Measurements from ENCODE around the gene MRPL58.
"Not testable (repeated sequence)": the region's sequence is repeated elsewhere in the genome, so short reads cannot be mapped to it uniquely, and the experiment has no call there.

Gene MRPL58

GRCh38 chr17:75036643-75037268, 24.3 kb downstream of the MRPL58 start:
- peaks cover 33 to 48% of the 10 kb centered on the region in 2 donors for H3K36me3 Mint-ChIP-seq

DNA sequence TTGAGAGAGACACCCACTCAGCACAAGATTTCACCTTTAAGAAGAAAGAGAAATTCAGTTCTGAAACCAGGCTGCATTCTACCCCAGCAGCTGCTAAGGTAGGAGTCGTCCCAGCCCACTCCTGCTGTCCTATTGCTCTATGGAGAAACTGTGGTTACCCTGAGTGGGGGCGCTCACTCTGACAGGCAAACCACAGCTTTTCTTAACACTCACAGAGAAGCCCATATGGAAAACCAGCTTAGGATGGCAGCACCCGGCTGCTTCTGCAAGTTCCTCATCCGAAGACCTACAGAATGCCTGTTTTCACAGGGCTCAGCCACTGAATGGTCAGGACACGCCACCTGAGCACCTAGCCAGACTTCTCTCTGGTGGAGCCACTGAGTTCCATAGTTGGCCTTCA, 26.8 kb downstream of the MRPL58 start:
- Mint-ChIP-seq H3K36me3 (peaks cover 38 to 46% of the 10 kb centered on the region in 2 donors), H3K4me1 (peaks cover 17 to 20% of the 10 kb centered on the region in 2 donors), H3K27ac (no peak overlapping the region), H3K27me3 (peaks cover 9 to 10% of the 10 kb centered on the region in 2 donors), H3K9me3 (peaks cover 1 to 3% of the 10 kb centered on the region in 2 donors), H3K4me3 (no peak overlapping the region)
- DNase-seq: no peak
- ATAC-seq (replicated peaks): no peak

More at GRCh38 chr17:75036643-75037268, 24.3 kb downstream of the MRPL58 start:
- no peak for DNase-seq
- Mint-ChIP-seq H3K4me1 (peaks cover 36 to 41% of the 10 kb centered on the region in 2 donors), H3K27me3 (peaks cover 15% of the 10 kb centered on the region in 2 donors), H3K27ac (no peak overlapping the region), H3K9me3 (peaks cover 1 to 3% of the 10 kb centered on the region in 2 donors), H3K4me3 (peak overlapping the region in 1 of 2 donors; percentile 16)
- ATAC-seq (replicated peaks): no peak

DNA sequence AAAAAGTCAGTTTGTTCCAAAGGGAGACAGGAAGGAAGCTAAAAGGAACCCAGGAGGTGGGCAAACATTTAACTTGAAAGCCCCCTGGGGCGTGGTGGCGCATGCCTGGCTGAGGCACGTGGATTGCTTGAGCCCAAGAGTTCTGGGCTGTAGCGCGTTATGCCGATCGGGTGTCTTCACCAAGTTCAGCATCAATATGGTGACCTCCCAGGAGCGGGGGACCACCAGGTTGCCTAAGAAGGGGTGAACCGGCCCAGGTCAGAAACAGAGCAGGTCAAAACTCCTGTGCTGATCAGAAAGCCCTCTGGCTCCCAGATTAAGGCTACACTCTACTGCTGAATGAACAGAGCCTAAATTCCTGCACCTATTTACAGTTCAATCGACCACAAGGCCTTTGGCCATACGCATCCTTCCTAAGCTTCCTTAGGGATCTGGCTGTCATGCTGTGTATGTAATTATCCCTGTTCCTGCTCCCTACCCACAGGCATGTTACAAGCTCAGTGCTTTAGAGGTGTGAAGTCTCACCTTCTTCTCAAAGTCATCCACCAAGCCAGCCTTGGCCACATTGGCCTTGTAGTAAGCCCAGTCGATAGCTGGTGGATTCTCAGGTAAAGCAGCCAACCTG, 29.3 kb downstream of the MRPL58 start:
- no peaks in the 10 kb centered on the region for H3K27me3 Mint-ChIP-seq
- peaks cover 31 to 34% of the 10 kb centered on the region in 2 donors for H3K36me3 Mint-ChIP-seq
- DNase-seq: no peak
- no peak overlapping the region for H3K4me3 Mint-ChIP-seq
- no peaks in the 10 kb centered on the region for H3K9me3 Mint-ChIP-seq
- H3K4me1 Mint-ChIP-seq: peaks cover 4 to 16% of the 10 kb centered on the region in 2 donors
- ATAC-seq (replicated peaks): no peak
- H3K27ac Mint-ChIP-seq: no peak overlapping the region

- not testable (repeated sequence) for H3K27me3 Mint-ChIP-seq; H3K9me3 Mint-ChIP-seq; DNase-seq; H3K4me3 Mint-ChIP-seq; ATAC-seq (replicated peaks); H3K27ac Mint-ChIP-seq
- peaks cover 11 to 27% of the 10 kb centered on the region in 2 donors for H3K4me1 Mint-ChIP-seq
- peaks cover 22 to 25% of the 10 kb centered on the region in 2 donors for H3K36me3 Mint-ChIP-seq
These were observed 31.3 kb downstream of the MRPL58 start for GRCh38 chr17:75043789-75044188.

DNA sequence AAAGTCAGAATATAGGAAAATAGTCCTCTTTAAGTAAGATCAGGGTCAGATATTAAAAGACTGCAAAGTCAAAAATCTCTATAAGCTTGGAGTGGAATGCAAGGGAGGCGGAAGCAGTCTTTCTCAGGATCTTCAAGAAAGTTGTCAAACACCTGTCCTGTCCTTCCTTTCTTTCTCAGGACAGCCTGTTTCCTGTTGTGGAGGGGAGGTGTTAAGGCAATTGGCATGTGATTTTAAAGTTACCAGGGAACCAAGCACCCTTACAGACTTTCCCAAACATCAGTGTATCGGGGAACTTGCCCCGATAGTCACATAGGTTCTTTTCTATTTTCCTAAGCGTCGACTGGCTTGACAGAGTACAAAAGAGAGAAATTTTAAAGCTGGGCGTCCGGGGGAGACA, 32.2 kb downstream of the MRPL58 start:
- no peaks in the 10 kb centered on the region for H3K27me3 Mint-ChIP-seq
- peaks cover 19 to 21% of the 10 kb centered on the region in 2 donors for H3K36me3 Mint-ChIP-seq
- H3K9me3 Mint-ChIP-seq: no peaks in the 10 kb centered on the region
- ATAC-seq (replicated peaks) (no peak), DNase-seq (no peak)
- peaks cover 12 to 31% of the 10 kb centered on the region in 2 donors for H3K4me1 Mint-ChIP-seq
- H3K4me3 Mint-ChIP-seq: peak overlapping the region in 1 of 2 donors; percentile 58
- H3K27ac Mint-ChIP-seq: no peak overlapping the region

DNA sequence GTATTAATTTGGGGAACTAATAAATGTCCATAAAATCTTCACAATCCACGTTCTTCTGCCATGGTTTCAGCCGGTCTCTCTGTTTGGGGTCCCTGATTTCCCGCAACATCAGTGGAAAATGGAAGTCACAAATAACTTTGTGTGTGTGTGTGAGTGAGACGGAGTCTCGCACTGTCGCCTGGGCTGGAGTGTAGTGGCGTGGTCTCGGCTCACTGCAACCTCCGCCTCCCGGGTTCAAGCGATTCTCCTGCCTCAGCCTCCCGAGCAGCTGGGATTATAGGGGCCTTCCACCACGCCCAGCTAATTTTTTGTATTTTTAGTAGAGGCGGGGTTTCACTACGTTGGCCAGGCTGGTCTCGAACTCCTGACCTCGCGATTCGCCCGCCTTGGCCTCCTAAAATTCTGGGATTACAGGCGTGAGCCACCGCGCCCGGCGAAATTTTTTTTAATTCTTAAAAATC, 33.5 kb downstream of the MRPL58 start:
- Mint-ChIP-seq H3K4me1 (peaks cover 15 to 31% of the 10 kb centered on the region in 2 donors), H3K4me3 (peak overlapping the region; percentile 97 to 98), H3K27ac (peak overlapping the region; percentile 97), H3K36me3 (peaks cover 10 to 13% of the 10 kb centered on the region in 2 donors)
- not testable (repeated sequence) for DNase-seq; ATAC-seq (replicated peaks); H3K27me3 Mint-ChIP-seq; H3K9me3 Mint-ChIP-seq

DNA sequence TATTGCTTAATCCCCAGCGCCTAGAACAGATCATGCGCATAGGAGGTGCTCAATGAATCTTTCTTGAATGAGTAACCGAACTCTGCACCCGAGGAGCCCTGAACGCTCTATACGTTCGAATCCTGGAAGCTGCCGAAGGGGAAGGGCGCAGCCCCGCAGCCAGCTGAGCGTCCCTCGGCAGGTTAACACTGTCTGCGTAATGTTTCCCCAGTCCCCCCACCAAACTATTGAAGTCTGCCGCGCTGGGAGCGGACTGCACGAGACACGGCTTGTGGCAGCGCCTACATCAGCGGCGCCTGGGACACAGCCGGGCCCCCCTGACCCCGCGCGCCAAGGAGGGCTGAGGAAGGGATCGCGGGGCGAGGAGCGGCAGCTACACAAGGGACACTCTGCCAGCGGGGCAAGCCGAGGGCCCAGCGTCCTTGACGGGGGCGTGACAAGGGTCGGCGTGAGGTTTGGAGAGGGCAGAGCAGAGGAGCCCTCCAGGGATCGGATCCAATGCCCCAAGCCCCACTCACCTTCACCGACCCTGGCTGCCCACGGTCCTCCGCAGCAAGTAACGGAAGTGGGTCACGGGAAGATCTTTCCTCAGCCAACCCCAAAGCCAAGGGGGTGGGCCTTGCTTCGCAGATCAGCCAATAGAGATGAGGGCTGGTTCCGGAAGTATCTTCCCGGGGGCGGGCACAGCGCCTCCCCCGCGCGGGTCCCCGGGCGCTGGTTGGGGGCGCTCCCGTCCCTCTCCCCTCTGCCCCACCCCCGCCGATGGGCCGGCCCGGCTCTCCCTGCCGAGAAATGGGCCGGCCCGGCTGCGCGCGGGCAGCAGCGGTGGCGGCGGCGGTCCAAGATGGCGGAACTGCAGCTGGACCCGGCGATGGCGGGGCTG, 34.2 kb downstream of the MRPL58 start, which contains the start of the genes ATP5PD and KCTD2:
Gene ATP5PD (minus strand): TSS at position 563 of the 883 bp plus-strand sequence. CDS start 4,319 bp downstream, outside the sequence.
Gene KCTD2 (plus strand): TSS at position 819 of the 883 bp plus-strand sequence. CDS start 26 bp downstream, at position 845.
- Mint-ChIP-seq H3K4me1 (peaks cover 15 to 31% of the 10 kb centered on the region in 2 donors), H3K27me3 (no peaks in the 10 kb centered on the region), H3K9me3 (no peaks in the 10 kb centered on the region), H3K27ac (peak within 1 kb of the TSS; percentile 97), H3K4me3 (peak within 1 kb of the TSS; percentile 97 to 98), H3K36me3 (peaks cover 9% of the 10 kb centered on the region in 2 donors)
- ATAC-seq (replicated peaks) (peak; percentile 93 to 97), DNase-seq (peak; percentile 95)

DNA sequence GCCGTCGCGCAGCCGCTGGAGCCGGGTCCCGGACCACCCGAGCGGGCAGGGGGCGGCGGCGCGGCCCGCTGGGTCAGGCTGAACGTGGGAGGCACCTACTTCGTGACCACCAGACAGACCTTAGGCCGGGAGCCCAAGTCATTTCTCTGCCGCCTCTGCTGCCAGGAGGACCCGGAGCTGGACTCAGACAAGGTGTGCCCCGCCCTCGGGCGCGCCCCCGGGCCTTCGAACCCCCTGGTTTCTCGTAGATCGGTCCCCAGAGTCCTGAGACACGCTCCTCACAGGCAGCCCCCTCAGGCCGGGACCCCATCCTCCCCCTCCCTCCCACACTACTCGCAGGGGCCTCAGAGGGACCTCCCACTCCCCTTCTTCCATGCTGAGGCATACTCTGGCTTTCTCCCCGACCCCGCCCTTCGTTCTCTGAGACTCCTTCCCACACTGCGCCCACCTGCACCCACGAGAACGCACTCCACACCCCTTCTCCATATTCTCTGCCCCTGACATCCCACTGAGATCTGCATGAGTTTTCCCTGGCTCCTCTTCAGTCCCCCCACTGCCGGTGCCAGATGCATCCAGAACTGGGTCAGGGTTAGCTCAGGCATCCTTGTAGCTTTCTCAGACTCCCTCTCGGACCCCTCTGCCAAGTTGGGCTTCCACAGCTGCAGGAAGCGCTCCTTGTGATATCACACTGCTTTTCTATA, 35.1 kb downstream of the MRPL58 start:
- Mint-ChIP-seq H3K4me1 (peaks cover 15 to 31% of the 10 kb centered on the region in 2 donors), H3K4me3 (peak overlapping the region; percentile 90 to 97), H3K36me3 (peaks cover 12 to 14% of the 10 kb centered on the region in 2 donors), H3K9me3 (no peaks in the 10 kb centered on the region), H3K27me3 (no peaks in the 10 kb centered on the region), H3K27ac (peak overlapping the region; percentile 95)
- ATAC-seq (replicated peaks) (peak; percentile 7 to 8), DNase-seq (peak; percentile 9)

DNA sequence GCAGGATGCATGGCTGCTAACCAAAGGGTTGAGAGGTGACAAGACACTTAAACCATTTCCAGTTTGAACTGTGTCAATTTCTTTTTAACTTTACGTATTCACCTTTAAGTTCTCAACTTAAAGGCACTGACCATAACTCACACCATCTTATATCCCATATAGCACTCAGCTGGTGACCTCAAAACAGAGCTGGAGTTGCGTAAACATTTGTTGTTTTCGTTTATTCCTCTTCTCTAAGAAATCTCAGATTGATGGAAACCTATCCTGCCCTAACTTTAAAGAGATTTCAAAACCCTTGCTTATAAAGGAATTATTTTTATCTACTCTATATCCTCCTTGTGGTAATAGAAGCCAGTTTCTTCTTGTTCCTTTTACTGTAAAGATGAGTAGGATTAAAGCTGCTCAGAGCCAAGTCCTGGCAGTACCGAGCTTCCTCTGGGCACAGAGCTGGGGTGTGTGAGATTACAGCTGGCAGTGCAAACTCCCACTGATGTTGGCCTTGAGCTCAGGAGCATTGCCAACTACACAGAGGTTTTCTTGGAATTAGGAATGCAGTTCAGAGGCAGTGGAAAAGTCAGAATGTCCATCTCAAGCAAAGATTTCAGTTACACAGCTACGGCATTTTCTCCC, 35.9 kb downstream of the MRPL58 start:
- Mint-ChIP-seq H3K4me1 (peaks cover 15 to 31% of the 10 kb centered on the region in 2 donors), H3K27ac (peak overlapping the region; percentile 95), H3K27me3 (no peaks in the 10 kb centered on the region), H3K36me3 (peaks cover 18 to 22% of the 10 kb centered on the region in 2 donors), H3K9me3 (no peaks in the 10 kb centered on the region), H3K4me3 (peak overlapping the region; percentile 90 to 97)
- ATAC-seq (replicated peaks) (no peak), DNase-seq (no peak)

GRCh38 chr17:75049057-75049456, 36.6 kb downstream of the MRPL58 start:
- Mint-ChIP-seq H3K4me3 (no peak overlapping the region), H3K36me3 (peaks cover 19 to 26% of the 10 kb centered on the region in 2 donors), H3K27me3 (no peaks in the 10 kb centered on the region), H3K9me3 (no peaks in the 10 kb centered on the region), H3K27ac (no peak overlapping the region), H3K4me1 (peaks cover 15 to 31% of the 10 kb centered on the region in 2 donors)
- ATAC-seq (replicated peaks) (no peak), DNase-seq (no peak)

- Mint-ChIP-seq H3K4me1 (peaks cover 15 to 29% of the 10 kb centered on the region in 2 donors), H3K36me3 (peaks cover 19 to 29% of the 10 kb centered on the region in 2 donors), H3K27me3 (no peaks in the 10 kb centered on the region), H3K9me3 (no peaks in the 10 kb centered on the region), H3K4me3 (no peak overlapping the region), H3K27ac (no peak overlapping the region)
- DNase-seq (peak; percentile 27), ATAC-seq (replicated peaks) (peak in 1 of 2 donors; percentile 31)
These were observed 37.2 kb downstream of the MRPL58 start for GRCh38 chr17:75049706-75050105.

DNA sequence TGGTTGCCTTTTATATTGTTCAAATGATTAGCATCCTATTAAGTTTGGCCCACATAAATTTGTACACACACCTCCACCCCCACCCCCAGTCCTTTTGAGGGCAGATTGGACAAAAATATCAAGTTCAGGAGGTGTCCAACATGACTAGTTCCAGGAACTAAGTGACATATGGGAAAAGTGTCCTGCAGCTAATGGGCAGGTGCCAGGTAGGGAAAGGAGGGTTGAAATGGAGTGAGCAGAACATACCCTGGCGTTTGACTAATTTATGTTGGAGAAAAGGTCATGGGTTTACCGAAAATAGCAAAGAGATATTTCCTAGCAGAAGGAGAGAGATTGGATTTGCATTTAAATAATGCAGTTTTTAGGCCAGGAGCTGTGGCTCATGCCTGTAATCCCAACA, 39.5 kb downstream of the MRPL58 start:
- Mint-ChIP-seq H3K27ac (no peak overlapping the region), H3K9me3 (no peaks in the 10 kb centered on the region), H3K4me1 (peaks cover 12 to 18% of the 10 kb centered on the region in 2 donors), H3K27me3 (no peaks in the 10 kb centered on the region), H3K36me3 (peaks cover 28 to 37% of the 10 kb centered on the region in 2 donors), H3K4me3 (no peak overlapping the region)
- ATAC-seq (replicated peaks): no peak
- DNase-seq: no peak
